Suppressor macrophage treated with lipopolysaccharide for 4 hours (primary cell): ENCODE data around the gene EPHA7.

Source experiments
- DNase-seq: peaks from one replicate; pipeline ENCODE4 v3.0.0-alpha.2; 2020

Gene EPHA7

DNA sequence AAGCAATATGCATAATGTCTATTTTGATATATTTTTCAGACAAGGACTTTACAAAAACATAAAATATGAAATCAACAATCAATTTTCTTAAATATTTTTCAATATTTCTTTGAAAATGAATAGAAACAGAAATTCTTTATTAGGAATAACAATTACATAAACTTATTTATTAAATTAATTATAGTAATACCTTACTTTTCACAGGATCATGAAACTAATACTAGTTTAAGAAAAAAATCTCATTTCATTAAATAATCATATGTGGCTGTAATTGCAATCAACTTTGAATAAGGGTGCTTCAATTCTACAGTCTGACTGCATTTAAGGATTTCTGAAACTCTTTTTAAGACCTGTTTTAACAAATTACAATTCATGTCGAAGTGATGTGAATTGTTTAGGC is 26.6 kb downstream of the EPHA7 start:
- no peak for DNase-seq

DNA sequence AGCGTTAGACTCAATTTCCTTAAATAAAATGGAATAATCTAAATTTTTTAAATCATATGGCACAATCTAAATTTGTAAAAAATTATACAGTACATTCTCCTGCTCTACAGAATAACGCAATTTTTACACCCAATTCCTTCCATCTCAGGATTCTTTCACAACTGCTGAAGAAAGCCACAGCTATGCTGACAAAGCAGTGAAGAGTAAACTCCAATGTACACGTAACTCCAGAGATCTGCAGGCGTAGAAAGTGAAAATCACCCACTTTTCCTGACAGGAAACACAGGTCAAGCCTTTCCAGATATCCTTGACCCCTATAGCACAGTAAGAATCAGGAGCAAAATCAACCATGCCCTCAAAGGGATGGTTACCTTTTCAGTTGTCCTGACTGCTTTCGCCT is 27.4 kb downstream of the EPHA7 start:
- DNase-seq = no peak

DNA sequence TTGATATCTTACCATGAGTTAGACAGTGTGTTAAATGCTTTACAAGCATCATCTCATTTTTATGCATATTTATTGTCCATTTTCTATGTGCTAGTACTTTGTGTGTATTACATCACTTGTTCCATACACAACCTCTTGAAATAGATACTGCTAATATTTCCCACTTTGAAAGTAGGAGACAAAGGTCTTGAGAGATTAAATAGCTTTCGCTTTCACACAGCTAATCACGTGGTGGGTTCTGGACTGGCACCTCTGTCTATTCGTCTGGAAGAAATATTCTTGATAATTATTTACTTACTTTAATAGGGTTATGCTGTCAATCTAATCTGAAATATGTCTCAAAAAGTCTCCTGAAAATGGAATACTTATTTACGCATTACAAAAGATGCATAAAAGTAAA is 30.2 kb downstream of the EPHA7 start:
- DNase-seq = no peak

DNA sequence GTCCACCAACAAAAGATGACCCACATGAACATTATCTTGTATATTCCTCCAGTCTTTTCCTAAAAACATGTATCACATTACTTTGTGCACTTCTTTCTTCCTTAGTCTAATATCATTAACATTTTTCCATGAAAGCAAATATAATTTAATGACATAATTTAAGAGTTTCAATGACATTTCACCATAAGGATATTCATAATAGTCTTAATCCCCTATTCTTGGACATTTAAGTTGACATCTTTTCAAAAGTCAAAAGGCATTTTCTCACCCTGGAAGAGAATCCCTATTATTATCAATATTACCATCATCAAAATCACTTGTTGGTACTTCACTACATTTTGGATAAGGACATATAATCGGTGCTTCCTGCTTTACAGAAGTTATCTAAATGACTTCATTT is 31.3 kb downstream of the EPHA7 start:
- DNase-seq = no peak

DNA sequence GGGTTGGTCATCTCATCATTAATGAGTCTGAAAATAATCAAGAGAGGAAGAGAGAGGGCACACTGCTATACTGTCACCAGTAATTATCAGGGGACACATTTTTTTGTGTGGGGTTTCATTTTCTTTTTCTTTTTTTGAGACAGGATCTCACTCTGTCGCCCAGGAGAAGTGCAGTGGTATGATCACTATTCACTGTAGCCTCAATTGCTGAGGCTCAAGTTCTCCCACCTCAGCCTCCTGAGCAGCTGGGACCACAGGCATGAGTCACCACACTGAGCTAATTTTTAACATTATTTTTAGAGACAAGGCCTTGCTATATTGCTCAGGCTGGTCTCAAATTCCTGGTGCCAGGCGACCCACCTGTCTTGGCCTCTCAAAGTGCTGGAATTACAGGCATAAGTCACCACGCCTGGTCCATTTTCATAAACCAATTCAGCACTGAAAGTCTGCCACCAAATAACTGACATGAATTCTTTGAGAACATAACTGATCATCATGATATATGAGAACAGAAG is 43.3 kb downstream of the EPHA7 start:
- no peak for DNase-seq

DNA sequence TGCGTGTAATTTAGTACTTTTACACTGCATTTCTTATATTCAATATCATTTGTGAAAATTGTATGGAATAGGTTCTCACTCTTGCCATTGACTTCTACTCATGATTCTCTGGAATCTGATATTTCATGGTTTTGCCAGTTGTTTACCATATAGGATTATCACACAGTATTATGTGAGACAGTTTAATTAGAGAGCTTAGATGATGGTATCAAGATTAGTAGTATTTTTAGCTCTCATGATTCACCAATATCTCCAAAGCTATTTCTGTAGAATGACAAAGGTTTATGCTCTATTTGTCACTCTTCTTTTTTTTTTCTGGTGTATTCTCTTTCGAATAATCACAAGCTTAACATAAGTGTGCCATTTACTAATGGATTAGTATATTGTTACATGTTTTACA is 45.9 kb downstream of the EPHA7 start:
- no peak for DNase-seq

DNA sequence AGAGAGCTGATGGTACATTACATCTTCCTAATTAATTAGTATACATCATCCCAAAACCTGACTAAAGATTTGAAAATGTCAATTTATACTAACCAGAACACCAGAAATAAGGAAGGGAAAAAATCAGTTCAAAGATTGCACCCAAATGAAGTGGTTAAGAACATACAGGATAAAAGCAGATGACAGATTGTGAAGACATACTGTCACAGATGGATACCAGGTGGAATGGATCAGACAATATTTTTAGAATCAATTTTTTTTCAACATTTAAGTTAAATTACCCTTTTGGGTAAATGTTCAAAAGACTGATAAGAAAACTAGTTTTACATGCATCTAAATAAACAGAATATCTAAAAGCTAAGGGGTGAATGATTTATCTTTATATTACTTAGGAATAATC is 47.6 kb downstream of the EPHA7 start:
- DNase-seq = no peak

DNA sequence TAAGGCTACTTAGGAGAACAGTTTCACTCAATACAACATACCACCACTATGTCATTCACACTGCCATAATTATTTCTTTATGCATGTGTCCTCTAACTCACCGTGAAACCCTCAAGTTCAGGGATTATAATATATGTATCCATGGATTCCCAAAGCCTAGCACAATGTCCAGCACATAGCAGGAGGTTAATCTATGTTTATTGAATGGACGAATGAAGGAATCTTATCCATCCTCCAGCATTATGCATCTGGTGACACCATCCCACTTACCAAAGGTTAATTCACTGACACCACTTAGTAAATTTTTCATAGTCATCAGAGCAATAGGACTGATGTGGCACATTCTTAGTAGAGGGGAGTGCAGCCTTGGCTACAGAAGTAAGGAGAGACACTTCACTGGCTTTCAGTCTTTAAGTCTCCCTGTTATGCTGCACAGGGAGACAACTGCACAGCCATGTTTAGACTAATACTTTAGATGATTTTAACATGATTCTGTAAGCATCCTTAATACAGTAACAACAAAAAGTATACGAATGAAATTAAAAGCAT is 49.7 kb downstream of the EPHA7 start:
- no peak for DNase-seq

DNA sequence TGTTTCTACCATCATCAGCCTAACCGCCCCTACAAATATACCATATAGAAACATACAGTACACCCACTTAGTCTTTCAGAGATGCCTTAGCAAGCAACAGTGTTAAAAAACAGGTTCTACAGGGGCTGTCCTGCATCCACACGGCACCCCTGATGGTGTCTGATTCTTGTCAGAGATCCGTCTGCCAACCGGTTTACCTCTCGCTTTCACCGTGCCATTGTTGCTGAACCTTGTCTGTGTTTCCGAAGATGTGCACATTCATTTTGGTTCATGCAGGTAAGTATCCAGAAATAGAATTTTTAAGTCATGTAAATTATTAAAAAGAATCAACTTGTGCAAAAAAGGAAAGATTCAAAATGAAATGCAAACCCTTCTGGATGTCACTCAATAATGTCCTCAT is 52.9 kb downstream of the EPHA7 start:
- DNase-seq = no peak

DNA sequence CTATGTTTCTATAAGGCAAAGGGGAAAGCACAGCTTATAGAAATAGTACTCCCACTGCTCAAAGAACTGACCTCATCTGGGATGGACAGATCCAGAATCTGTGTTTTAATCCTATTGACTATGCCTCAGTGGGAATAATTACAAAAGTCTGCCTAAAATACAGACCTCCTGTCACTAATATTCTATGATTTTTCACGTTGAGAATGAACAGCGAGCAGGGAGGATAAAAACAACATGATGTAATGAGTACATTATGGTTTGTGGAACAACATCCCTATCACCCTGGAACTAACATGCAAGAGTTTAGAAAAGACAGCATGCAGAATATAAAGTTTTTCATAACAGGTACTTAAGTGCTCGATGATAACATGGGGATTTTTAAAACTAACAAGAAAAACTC is 53.9 kb downstream of the EPHA7 start:
- DNase-seq = no peak

DNA sequence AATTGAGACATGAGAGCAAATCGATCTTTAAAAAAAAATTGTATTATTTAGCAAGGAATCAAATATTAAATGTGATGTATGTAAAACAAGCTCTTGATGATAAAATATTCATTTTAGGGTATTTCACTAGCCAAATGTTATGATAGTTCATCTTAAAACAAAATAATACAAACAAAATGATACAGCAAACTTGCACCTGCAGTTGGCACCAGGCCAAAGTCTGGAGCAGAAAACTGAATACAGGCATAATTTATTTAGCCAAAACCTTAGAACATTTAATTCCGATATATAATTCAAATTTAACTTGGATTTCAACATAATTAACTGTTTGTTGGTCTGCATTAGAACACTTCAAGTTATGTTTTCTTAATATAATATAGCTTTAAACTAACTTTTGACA is 60.9 kb downstream of the EPHA7 start:
- DNase-seq = no peak

DNA sequence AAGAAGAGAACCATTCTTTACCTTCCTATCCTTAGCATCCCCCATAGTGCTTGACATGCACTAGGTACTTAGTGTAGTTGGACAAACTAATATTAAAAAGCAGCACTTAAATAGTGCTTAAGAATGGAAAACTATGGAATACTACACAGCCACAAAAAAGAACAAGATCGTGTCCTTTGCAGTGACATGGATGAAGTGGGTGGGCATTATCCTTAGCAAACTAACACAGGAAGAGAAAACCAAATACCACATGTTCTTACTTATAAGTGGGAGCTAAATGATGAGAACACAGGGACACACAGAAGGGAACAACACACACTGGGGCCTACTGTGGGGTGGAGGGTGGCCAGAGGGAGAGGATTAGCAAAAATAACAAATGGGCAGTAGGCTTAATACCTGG is 66.8 kb downstream of the EPHA7 start:
- DNase-seq = no peak

DNA sequence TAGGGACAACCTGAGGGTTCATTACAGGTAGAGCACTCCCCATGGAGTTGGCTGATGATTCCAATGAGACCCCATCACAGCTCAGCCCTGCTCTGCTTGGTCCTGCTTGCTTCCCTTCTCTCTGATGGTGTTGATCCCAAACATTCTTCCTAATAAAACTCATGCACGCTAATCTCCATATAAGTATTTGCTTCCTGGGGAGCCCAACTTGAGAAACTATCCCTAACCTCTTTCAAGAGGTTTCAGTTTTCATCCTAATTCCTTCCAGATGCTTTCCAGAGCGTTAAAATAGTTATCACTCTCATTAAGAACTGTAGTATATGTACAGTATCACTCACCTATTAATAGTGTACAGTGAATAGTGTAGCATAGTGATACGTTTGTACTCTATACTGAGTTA is 68.1 kb downstream of the EPHA7 start:
- DNase-seq = no peak

DNA sequence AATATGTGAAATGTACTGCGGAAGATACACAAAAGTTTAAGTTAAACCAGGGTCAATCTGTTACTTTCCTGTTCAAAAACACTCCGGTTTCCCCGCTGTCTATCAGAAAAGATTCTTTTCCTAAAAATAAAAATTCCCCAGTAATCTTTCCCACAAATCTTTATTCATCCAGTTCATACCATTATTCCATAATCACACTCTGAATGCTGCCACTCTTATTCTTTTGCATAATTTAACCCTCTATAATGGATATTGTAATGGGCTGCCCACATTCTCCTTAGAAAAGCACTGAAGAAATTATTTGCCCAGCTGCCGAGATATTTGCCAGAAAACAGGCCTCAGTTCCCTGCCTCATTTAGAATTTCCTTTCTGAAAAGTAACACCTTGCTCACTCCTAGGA is 68.6 kb downstream of the EPHA7 start:
- no peak for DNase-seq

DNA sequence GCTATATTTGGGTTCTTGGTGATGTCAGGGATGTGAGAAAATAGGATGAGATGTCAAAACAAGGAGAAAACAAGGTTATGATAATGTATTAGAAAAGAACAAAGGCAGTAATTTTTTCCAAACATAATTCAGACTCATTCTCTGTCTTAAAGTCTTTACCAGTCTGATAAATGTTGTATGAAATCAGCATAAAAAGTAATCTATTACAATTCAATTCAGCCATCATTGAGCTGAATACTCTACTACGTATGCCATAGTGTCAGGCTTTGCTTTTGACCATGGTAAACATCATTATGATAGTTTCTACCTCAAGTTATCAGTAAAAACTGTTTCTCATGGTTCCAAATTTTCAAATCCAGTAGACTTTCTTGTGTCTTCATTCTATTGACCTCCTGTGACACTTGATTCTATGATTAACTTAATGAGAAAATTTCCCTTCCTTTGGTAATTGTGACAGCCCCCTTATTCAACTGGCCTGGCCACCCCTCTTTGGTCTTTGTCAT is 75.0 kb downstream of the EPHA7 start:
- no peak for DNase-seq

DNA sequence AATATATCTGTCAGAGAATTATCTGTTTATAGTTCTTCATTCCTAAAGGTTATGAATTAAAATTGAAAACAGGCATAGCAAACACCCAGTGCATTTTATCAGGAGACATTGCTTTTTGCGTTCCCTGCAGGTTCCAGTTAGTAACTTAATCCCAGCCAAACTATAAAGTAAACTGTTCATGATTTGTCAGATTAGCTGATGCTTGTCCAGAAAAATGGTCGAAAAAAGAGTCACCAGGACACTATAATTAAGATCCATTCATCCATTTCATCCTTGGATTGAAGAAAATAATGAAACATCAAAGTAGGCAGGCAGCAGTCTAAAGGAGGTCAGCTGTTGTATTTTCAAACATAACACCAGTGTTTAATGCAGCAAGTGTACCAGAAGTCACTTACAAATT is 75.9 kb downstream of the EPHA7 start:
- no peak for DNase-seq

DNA sequence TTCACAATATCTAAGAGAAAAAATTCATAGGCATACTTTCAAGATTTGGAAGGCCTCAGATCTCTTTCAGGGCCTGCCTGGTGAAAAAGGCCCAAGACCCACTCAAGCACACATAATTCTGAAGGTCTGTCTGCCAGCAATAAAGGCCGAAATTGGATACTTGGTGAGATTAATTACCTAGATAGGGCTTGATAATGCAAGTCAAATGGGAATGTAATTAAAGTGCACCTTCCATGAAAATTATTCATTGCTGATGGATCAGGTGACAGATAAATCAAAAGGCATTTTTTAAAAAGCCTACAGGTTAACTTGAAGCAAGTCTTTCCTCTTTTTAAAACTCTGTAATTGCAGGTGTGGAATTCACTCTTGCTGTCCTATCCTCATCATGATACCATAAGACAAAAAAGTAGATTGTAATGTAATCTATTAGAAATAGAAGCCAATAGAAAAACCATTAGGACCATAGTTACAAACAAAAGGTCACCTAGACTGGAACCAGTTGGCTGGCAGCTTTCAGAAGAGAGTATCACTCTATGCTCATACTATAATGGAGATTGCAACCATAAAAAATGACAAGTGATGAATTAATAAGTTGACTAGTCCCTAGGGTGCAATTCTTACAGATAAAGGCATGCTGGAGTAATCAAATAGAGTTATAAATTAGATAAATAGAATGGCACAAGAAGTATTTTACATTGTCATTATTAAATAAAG is 77.3 kb downstream of the EPHA7 start:
- DNase-seq = no peak

DNA sequence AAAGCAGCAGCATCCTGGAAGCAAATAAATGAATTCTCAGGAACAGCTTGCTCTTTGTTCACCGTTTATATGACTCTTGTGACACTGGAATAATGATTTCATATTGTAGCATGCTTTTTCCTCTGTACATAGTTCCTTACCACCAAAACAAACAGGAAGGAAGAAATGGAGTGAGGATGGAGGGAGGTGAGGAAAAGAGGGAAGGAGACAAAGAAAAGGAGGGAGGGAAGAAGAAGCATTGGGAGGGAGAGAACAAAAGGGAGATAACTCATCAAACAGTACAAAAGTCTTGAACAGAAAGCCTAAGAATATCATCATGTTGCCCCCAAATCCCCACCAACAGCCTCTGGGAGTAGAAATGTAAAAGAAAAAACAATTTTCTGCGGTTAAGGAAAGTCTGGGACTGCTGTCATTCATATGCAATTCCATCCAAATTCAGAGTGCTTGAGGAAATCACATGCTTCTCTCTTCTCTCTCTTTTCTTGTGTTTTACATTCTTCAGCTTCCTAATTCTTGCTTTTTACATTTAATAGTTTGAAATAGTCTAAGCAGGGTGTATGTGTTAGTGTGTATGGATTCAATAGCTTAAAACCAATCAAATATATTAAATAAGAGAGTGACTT is 81.5 kb downstream of the EPHA7 start:
- no peak for DNase-seq

DNA sequence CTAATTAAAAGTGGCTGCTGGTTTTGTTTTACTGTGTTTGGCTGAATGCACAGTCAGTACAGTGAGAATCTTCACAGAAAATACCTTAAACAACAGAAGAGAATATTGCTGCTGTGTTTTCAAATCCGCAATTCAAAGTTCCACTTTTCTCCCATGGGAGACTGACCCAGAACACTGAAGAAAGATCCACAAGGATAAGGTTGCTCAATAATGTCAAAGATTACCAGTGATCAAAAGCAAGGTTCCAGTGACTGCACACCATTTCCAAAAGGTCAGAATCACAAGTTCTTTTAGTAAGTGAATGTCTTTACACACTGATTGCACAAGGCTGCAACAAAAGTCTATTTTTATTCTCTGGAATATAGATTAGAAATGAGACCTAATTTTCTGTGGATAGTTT is 82.3 kb downstream of the EPHA7 start:
- DNase-seq = no peak

DNA sequence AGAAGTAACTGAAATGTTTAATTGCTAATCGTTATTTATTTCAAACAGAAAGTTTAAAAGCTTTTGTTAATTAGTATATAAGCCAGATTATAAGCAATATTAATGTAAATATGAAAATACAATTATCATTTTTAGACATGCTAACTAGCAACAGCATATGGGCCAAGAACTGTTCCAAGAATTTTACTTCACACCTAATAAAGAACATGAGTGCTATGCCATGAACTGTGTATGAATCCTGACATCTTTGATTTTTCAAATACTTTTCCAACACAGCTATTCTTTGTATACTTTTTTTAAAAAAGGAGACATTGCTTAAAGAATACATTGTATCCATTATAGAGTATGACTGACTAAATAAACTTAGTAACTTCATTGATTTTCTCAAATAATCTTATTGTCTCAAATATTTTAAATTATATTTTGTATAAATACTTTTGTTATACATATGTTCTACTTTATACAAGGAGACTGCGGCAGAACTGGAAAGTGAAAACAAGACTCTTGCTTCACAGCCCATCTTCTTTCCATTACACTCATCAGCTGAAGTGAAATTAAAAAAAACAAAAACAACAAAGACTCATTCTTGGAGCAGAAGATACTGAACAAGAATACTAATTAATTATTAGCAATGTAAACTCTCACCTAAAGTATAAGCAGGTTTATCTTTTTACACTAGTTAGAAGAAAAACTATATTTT is 89.9 kb downstream of the EPHA7 start:
- DNase-seq = no peak

DNA sequence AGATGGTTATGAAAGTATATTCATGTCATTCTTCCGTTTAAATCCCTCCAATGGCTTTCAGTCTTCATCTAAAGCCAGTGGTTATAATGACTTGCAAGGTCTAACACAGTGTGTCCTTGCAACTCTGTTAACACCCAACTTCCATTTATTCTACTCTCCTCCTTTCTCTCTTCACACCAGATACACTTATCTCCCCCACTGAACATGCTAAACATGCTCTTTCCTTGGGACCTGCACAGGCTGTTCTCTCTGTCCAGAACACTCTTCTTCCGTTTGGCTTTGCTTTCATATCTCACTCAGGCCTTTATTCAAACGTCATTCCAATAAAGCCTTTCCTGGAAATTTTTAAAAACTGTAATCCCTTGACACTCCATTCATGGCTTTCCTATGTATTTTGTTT is 91.5 kb downstream of the EPHA7 start:
- DNase-seq = no peak

DNA sequence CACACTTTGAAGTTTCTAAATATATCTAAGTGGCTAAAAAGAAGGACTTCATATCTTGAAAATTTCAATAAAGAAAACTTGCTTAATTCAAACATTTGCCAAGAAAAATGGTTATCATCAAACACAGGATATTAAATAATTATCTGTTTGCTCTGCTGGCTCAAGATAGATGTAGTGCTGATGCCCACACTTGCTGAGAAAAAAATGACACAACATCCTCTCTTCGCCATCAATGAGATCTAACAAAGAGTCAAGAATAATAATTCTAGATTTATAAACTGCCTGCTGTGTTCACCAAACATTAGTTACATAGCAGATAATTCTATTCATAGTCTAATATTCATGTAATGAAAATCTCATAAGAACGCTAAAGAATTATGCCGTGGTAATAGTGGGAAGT is 93.6 kb downstream of the EPHA7 start:
- no peak for DNase-seq

DNA sequence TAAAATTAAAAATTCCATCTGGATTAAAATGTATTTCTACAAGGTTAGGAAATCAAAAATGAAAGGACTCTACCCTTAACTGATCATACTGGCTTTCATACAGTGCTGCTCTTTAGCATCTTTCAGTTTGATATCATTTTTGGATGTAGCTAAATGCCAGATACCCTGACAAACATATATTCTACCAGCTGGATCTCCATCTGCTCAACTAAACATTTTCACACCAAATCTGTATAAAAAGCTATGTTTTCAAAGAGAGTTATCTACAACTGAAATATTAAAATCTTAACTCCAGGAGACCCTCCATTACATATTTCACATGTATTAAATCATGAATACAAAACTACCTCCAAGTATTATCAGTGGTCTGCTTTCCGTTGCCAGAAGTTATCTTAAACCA is 95.7 kb downstream of the EPHA7 start:
- DNase-seq = no peak

DNA sequence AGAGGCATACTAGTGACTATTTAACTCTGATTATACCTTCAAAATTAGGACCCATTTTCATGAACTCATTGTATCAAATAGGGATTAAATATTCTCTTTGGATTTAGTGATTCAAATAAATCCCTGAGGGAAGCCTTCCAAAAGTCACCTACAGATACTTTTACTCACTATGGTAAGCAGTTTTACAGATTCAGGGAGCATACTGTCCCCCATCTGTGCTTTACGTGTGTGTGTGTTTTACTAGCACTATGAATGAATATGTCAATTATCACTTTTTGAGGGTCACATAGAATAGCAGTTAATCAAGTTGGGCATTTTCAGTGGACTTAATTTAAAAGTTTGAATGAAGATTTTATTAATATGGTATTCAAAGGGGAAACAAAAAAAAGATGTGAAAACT is 96.7 kb downstream of the EPHA7 start:
- no peak for DNase-seq
